ENCODE data around the gene GSN.

The GSN gene

DNA sequence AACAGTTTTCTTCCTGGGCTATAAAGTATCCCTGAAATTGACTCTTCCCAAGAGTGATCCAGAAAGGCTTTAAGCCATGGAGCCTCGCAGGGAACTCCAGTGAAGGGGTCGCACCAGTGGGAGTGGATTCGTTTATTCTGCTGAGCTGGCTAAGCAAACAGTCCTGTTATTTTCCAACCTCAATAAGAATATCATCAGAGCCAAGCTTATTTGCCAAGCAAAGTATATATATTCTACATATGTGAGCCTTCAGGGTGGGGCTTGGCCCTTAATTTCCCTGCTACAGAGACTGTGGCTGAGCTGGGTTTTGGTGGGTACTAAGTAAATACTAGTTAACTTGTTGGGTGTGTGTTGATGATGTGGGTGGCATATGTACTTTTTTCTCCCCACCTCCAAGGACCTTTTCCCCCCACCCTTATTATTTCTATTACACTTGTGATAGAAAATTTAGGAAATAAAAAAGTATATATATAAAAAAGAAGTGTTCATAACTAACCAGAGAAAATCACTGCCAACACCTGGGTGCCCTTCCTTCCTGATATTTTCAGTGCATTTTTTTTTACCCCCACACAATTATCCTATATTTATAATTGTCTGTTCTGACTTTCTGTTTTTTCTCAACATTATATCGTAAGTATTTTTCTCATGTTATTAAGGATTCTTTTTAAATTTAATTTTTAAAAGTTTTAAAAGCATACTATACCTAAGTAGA, 5.3 kb downstream of the GSN start:
- no peak for DNase-seq (ENCODE audit: low read depth)

DNA sequence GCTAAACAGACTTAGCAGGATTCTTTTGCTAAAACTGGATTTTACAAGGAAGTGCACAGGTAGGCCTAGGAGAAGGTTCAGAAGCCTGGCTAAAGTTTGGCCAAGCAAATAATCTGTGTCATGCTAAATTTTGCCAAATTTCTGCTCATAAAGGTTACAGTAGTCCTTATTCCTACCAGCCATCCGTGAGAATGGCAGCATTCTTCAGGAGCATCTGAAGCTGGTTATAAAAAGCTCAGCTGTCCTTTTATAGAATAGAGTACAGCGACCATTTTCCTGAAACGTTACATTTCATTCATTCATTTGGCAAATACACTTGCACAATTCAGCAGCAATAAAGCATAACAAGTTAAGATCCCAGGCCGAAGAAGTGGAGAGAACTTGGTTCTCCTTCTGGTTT, 6.9 kb downstream of the GSN start:
- no peak for DNase-seq (ENCODE audit: low read depth)

DNA sequence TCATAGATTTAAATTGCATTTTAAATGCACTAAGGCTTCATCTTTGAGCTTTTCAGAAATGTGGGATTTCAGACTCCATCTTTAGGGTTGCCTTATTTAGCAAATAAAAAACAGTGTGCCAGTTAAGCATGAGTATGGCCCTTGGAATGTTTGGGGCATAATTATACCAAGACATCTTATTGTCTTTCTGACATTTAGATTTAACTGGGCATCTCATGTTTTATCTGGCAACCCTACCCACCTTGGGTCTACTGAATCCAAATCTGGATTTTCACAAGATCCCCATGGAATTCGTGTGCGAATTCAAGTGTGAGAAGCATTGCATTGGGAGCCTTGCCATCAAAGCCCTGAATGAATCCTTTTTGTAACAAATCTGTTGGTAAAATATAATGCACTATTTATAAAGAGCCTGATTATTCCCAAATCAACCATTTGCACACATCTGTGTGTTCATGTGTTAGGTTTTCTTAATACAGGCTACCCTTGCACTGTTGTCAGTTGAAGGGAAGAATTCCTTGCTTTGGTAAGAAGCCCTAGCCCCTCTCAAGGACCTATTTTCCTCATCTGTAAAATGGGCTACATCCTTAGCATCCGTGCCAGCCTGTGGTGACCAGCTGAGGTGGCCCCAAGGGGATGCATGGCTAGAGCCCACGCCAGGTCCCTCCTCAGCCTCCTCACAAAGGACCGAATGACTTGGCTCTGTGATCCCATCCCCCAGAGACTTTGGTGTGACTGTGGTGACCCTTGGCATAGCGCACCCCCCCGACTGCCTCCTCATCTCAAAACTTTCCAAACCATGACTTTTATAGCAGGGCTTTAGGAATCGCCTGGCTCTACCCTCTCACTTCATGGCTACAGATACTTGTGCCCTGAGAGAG, 8.1 kb downstream of the GSN start:
- DNase-seq (ENCODE audit: low read depth), result no peak

DNA sequence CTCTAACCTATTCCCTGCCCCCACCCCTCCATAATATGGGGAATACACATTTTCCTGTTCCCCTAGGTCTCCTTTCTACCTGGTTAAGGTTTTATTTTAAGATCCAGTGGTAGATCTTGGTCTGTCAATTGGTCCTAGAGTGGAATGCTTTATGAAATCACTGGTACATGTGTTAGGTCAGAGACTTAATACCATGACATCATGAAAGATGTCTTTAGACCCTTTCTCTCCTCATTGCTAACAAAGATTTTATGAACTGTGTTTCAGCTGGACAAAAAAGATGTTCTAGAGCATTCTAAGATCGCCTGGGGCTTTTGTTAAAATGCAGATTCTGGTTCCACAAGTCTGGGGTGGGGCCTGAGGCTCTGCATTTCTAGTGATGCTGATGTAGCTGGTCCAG, 9.1 kb downstream of the GSN start:
- DNase-seq (ENCODE audit: low read depth), result no peak

DNA sequence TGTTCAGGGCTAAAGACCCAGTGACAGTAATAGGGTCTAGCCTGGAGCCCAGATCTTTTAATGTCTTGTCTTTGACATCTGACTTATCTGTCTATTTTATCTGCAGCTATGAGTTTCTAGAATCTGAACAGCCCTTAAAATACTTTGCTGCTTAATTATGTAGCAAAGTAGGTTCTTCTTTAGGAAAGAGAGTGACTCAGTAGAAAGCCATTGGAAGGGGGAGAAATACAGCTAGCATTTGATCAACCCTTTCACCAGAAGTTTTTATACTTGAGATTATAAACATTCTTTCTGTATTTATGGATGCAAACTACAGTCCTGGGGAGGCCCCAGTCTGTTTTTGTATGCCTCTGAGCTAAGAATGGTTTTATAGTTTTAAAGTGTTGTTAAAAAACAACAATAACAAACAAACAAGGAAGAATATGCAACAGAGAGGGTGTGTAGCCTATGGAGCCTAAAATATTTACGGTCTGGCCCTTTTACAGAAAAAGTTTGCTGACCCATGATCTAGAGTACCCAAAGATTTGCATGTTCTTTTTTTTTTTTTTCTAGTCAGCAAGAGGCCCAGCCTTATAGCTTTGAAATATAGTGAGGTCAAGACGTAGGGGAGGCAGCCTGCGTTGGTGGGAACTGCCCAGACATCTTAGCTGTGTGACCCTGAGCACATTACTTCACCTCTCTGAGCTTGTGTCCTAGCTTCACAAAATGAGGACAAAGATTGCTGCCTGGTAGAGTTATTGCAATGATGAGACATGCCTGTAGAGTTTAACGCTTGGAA, 9.7 kb downstream of the GSN start:
- no peak for DNase-seq (ENCODE audit: low read depth)

DNA sequence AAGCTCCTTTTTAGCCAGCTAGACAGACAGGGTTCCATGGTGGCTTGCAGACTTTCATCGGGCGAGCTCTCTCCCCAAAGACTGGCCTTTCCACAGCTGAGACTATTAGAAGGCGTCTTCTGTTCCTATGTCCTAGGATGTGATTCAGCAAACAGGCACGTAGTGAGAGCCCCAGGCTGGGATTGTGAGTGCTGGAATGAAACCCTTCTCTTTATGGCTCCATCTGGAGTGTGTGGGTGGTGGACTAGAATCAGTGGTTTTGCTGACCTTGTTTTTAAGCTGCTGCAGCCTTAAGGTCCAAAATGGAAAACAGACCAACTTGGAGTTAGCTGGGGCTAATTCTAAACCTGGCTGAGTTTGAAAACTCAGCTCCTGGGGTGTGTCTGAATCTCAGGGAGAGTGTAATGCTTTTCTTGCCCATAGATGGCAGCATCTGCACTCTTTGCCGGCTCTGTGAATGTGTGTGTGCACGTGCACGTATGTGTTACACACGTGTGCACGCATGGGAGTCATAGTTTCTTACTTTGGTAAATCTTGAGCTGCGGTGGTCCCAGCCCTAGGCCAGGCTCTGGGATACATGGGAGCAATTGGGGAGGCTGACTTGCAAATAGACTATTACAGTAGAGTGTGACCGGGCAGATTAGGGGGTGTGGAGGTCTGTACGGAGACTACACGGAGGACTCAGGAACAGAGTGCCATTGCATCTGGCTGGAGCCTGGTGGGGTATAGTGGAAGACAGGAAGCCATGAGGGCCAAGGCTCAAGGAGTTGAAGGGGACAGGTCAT, 10.7 kb downstream of the GSN start:
- DNase-seq (ENCODE audit: low read depth), result peak; percentile 32

DNA sequence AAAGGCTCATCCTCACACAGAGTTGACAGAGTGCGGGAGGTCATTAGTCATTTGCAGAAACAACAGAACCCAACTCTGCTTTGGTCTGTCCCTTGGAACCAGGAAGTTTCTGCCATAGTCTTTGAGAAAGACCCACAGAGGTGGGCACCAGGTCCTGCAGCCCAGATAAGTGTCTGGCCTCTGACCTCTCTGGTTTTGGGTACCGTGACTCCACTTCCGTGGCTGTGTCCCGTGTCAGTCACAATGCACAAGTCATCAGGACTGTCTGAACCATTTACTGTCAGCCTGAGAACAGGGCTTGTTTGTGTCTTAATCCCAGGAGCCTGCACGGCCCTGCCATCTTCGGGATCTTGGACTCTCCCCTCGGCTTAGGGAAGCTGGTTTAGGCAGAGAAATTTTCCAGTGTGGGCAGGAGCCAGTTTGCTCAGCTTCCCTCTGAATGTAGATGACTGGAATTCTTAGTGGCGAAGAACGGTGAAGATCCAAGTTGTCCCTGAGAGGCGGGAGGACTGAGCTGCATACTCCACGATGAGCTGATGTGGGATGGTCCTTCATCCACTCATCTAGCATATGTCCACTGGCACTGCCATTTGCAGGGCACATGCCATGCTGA, 11.9 kb downstream of the GSN start:
- DNase-seq (ENCODE audit: low read depth), result no peak

DNA sequence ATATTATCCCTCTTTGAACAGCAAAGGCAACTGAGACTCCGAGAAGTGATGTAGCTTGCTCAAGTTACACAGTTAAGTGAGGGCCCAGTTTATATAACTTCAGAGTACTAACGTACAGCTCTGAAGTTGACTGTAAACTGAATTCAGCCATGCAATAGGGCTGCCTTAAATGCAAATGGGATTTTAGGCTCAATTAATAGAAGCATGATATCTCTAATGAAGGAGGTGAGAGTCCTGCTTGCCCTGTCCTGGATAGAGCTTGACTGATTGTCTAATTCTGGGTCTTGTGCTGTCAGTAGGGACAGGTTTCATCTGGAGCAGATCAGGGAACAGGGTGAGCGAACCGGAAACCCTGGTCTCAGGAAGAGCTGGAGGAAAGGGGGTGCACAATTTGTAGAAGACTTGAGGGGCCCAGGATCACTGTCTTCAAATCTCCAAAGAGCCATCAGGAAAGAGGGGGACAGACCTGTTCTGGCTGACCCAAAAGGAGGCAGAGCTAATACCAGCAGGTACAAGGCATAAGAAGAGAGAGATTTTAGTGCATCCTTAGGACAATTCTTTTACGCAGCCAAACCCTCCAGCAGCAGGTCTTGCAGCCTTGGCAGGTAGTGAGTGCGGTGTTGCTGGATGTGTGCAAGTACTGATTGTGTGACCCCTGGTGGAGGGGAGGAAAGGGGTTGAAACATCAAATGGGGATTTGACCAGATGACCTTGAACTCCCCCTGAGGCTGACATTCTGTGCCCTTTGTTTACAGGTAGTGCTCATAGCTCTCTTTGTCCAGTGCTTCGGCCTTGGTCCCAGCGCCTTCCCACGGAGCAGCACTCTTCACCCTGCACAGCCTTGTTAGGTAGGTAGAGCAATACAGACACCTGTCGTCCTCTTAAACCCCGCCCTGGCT, 13.0 kb downstream of the GSN start:
- no peak for DNase-seq (ENCODE audit: low read depth)

DNA sequence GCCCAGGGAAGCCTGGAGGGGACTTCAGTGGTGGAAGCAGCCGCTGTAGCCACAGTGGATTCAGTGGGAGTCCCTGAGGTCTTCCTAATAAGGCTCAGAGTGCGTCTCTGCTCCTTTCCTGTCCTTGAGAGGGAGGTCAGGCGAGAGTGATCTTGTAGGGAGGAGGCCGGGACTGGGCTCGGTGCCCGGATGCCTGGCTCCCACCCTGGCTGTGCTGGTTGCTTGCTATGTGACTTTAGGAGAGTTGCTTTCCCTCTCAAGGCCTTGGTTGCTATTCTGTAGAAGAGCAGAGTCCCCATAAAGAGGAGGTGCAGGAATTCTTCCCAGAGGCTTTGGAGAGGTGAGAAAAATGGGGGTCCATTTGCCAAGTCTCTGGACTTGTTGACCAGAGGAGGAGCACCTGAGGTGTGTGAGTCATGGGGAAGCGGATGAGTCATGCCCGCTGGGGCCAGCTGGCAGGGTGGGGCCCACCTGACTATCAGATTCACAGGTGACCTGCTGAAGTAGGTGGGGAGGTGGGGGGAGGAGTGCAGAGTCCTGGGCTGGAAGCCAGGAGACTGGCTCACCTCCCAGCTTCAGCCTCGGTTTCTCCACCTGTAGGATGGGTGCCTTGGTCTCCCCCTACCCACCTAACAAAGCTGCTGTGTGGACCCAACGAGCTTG, 13.8 kb downstream of the GSN start:
- DNase-seq (ENCODE audit: low read depth), result no peak

DNA sequence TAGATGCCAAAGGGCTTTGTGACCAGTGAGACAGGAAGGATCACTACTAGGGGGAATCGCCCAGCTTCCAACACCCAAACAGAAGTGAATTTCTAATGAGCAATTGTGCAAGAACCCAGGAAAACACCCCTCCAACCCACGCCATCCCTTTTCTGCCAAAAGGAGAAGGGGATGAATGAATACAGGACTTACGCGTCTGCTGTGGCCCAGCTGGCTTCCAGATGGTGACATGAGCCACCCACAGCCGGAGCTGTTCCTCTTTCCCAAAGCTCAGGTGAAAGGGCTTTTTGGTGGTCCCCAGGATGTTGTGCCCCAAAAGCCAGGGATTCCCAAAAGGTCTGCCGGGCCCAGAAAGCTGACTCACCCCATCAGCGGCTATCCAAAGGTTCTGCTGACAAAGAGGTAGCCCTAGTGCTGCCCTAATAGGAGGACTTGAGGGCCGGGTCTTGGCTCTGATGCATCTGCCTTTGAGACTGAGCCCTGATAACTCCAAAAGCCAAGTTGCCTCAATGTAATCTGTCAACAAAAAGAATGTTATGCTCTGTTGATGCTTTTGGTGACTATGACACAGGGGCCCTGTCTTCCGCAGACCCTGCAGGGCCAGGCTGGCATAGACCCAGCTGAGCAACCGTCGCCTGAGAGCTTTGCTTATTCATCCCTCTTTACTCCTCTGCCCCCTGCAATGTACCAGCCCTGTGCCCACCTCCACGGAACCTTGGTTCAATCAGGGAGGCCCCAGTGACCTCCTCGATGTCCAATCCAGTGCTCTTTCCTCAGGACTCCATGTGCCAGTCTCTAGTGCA, 14.5 kb downstream of the GSN start:
- no peak for DNase-seq (ENCODE audit: low read depth)

DNA sequence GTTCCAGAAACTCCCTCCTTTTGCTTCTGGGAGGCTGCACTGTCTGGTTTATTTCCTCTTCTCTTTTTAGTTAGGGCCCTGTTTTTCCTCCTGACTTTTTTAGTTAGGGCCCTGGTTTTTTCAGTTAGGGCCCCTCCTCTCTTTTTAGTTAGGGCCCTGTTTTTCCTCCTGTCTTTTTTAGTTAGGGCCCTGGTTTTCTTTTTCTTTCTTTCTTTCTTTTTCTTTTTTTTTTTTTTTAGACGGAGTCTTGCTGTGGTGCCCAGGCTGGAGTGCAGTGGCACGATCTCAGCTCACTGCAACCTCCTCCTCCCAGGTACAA, 15.1 kb downstream of the GSN start:
- DNase-seq (ENCODE audit: low read depth), result no peak

DNA sequence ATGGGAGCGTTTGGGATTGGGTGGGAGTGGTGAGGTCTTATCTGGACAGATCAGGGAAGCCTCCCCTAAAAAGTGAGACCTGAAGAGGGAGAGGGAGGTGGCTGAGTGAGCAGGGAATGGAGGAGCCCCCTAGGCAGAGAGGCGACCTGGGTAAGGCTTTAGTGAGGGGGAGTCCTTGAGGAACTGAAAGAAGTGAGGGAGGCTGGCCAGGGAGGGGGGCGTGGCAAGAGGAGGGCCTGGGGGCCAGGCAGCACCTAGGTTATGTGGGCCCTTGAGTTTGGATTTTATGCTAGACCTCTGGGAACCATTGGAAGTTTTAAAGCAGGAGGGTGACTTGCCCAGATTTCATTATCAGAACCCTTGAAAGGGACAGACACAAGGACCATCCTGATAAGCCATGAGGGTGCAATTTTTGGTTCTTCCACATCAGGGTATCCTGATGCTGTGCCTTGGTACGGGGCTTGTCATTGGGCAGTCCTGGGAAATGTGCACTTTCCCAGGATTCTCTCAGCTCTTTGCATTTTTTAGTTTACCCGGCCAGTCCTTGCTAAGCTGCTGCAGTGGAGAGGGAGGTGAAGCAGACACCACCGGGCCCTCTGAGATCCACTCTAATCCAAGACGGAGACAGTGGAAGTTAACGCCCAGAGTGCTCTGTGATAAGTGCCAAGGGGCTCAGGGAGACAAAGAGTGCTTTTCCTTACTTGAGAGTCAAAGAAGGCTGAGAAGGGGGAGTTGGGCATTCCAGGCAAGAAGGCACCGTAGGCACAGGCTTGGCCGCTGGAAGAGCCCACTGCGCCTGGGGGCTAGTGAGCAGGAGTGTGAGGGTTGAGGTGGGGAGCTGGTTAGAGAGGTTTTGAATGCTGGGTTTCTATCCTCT, 16.1 kb downstream of the GSN start:
- no peak for DNase-seq (ENCODE audit: low read depth)

DNA sequence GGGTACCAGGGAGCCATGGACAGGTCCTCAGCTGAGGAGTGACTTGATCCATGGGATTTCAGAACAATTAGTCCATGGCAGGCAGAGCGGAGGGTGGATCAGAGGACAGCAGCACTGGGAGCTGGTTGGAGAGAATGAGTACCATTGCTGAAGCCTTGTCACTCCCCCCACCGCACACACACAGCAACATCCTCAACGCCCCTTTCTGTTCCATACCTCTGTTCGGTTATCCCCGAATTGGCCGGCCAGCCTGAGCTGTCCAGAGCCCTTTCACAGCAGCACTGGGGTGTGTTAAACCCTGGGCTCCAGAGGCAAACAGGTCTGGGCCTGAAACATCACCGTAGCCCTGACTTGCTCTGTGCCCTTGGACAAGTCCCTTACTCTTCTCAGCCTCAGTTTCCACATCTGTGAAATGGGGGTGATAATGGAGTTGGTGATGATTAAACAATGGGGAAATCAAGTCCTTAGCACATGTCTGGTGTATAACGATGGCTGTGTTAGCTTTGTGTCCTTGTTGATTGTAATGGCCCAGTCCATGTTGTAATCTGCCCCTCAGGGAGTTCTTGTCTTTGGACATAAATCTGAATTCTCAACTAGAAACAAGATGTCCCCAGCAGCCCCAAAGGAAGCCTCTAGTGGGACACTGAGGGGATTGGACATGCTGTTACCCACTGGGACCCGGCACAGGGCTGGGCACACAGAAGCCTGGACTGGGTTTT, 16.9 kb downstream of the GSN start:
- DNase-seq (ENCODE audit: low read depth), result no peak

DNA sequence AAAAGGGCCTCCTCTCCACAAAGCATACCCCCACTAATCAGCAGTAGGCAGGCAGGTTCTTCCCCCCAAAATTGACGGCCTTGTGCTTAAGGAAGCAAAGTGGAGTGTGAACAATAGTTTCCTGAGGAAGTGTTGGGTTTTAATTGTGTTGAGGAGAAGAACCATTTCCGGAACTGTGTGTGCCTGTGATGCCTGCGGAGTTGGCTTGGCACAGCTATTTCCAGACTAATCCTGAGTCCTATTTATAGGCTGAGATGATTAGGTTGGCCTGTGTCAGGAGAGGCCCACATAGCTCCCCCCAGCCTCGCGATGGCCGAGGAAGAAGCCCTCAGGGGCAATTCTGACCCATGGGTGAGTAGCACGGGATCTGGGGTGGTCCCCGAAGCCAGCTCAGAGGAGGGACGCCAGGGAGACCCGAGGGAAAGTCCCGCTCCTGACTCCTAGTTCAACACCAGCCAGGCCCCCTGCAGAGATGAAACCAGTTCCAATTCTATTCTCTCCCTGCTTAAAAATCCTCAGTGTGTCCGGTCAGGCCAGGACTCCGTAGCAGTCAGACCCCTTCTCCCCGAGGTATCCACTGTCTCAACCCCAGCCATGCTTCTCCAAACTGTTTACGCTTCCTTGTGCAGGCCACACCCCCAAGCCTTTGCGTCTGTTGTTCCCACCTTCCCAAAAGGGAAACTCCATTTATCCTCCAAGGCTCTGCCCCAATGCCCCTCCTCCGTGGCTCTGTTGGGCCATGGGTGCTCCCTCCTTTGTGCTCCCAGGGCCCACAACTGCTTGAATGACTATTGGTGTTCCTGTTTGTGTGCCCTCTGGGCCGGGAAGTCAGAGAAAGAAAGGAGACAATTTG, 18.1 kb downstream of the GSN start:
- no peak for DNase-seq (ENCODE audit: low read depth)

DNA sequence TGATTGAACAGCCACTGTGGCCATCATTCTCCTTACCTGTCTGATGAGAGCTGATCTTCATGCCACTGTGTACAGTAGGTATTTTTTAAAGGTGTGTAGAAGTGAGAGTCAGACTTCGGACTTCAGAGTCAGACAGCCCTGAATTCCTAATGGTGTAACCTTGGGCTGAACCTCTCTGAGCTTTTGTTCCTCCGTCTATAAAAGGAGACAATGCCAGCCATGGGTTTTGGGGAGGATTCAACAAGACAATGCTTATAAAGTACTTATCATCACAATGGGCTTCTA, 18.7 kb downstream of the GSN start:
- no peak for DNase-seq (ENCODE audit: low read depth)

DNA sequence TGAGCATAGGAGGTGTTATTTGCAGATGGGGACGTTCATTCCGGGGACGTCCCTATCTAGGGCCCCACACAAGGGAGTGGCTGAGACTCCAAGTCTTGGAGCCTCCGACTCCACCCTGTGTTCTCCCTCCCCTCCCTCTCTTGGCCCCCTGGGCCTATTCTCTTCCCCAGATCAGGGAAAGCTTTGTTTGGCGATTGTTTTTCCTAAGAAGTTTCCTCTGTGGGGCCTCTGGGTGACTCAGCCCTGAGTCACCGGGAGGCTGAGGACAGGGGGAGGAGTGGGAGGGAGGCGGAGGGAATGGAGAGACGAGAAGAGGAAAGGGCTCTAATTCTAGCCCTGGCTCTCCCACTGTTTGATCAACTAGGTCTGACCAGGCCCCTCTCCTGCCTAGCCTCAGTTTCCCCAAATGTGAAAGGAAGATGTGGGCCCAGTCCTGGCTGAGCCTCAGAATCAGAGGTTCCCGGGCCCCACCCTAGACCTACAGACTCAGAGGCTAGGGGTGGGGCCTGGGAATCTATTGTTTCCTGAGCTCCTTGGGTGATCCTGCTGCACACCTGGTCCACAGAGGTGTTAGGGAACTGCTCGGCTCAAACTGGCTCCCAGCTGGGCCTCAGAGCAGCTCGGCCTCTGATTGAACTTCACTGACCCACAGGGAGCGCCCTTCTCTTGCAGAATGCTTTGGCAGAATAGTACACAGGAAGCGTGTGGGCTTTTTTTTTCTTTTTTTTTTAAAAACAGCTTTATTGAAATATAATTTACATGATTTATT, 19.2 kb downstream of the GSN start:
- no peak for DNase-seq (ENCODE audit: low read depth)

Measured in activated T-cell treated with anti-CD3 and anti-CD28 coated beads for 24 hours (primary cell).